ENCODE measurements around the gene CLMN.

GRCh38 chr14:95258156-95258555 lies 61.6 kb downstream of the CLMN start:
- no peak for TF ChIP-seq EZH2 (IDR thresholded peaks at IDR 0.05; ENCODE audit: borderline replicate concordance, low read depth, low read length, poor library complexity, severe bottlenecking)
- TF ChIP-seq, protein P1, sequence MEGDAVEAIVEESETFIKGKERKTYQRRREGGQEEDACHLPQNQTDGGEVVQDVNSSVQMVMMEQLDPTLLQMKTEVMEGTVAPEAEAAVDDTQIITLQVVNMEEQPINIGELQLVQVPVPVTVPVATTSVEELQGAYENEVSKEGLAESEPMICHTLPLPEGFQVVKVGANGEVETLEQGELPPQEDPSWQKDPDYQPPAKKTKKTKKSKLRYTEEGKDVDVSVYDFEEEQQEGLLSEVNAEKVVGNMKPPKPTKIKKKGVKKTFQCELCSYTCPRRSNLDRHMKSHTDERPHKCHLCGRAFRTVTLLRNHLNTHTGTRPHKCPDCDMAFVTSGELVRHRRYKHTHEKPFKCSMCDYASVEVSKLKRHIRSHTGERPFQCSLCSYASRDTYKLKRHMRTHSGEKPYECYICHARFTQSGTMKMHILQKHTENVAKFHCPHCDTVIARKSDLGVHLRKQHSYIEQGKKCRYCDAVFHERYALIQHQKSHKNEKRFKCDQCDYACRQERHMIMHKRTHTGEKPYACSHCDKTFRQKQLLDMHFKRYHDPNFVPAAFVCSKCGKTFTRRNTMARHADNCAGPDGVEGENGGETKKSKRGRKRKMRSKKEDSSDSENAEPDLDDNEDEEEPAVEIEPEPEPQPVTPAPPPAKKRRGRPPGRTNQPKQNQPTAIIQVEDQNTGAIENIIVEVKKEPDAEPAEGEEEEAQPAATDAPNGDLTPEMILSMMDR (conservative IDR thresholded peaks at IDR 0.05; ENCODE audit: low read depth, low read length): no peak
